Measurements from ENCODE around the gene SYMPK.

SYMPK gene

GRCh38 chr19:45863840-45864628 lies 1.1 kb upstream of the SYMPK start, which contains the start of gene FOXA3 (continued):
- TF ChIP-seq PBX3 (CRISPR knock-in tag; IDR thresholded peaks at IDR 0.05): no peak
- no peak for TF ChIP-seq ZNF792 (tag by site-specific recombination; IDR thresholded peaks at IDR 0.05)
- no peak for TF ChIP-seq ZNF518A (tag by site-specific recombination; conservative IDR thresholded peaks at IDR 0.05; ENCODE audit: low read depth)
- TF ChIP-seq PRDM1 (tag by site-specific recombination; IDR thresholded peaks at IDR 0.05): no peak
- no peak for TF ChIP-seq ZNF664 (tag by site-specific recombination; IDR thresholded peaks at IDR 0.05)
- no peak; the same call in 1 of the 2 replicates for TF ChIP-seq ZNF580 (tag by site-specific recombination; IDR thresholded peaks at IDR 0.05)
- no peak for TF ChIP-seq ZNF510 (tag by site-specific recombination; IDR thresholded peaks at IDR 0.05; ENCODE audit: insufficient replicate concordance)
- TF ChIP-seq ZBTB26 (tag by site-specific recombination; optimal IDR thresholded peaks at IDR 0.05): peak; percentile 26
- TF ChIP-seq ZNF398 (tag by site-specific recombination; IDR thresholded peaks at IDR 0.05): 0 out of 2 replicates have a peak, but pooled peaks have one; percentile 19
- no peak for TF ChIP-seq ZNF202 (tag by site-specific recombination; IDR thresholded peaks at IDR 0.05; ENCODE audit: borderline replicate concordance)
- no peak for TF ChIP-seq ZNF292 (tag by site-specific recombination; IDR thresholded peaks at IDR 0.05; ENCODE audit: borderline replicate concordance, low read depth)
- TF ChIP-seq MYNN (tag by site-specific recombination; IDR thresholded peaks at IDR 0.05; ENCODE audit: borderline replicate concordance): no peak
- no peak for TF ChIP-seq ZNF76 (tag by site-specific recombination; IDR thresholded peaks at IDR 0.05; ENCODE audit: borderline replicate concordance, low read depth)
- TF ChIP-seq KLF9 (tag by site-specific recombination; IDR thresholded peaks at IDR 0.05; ENCODE audit: low read depth): no peak; the same call in 1 of the 2 replicates
- TF ChIP-seq ZBTB1 (tag by site-specific recombination; IDR thresholded peaks at IDR 0.05): no peak
- TF ChIP-seq FEZF1 (tag by site-specific recombination; IDR thresholded peaks at IDR 0.05): no peak
- 0 out of 2 replicates have a peak, but pooled peaks have one; percentile 23 for TF ChIP-seq BCL11B (tag by site-specific recombination; IDR thresholded peaks at IDR 0.05; ENCODE audit: low read depth)
- peak; percentile 70; the same call in 1 of the 2 replicates for TF ChIP-seq ZNF24 (tag by site-specific recombination; IDR thresholded peaks at IDR 0.05)
- no peak for TF ChIP-seq ZSCAN4 (tag by site-specific recombination; IDR thresholded peaks at IDR 0.05)
- no peak for TF ChIP-seq ZNF785 (tag by site-specific recombination; IDR thresholded peaks at IDR 0.05)
- TF ChIP-seq SP2 (tag by site-specific recombination; IDR thresholded peaks at IDR 0.05): no peak
- no peak for TF ChIP-seq ZNF449 (tag by site-specific recombination; IDR thresholded peaks at IDR 0.05)
- no peak for TF ChIP-seq ZBTB48 (tag by site-specific recombination; IDR thresholded peaks at IDR 0.05)
- TF ChIP-seq ZNF558 (tag by site-specific recombination; IDR thresholded peaks at IDR 0.05): no peak
- no peak for TF ChIP-seq ZNF433 (tag by site-specific recombination; IDR thresholded peaks at IDR 0.05; ENCODE audit: low read depth)

All from HEK293 (cell line).